Breast epithelium (tissue), 3 donors: Measurements from ENCODE around the gene SIGLEC6.

ENCODE experiments used
- CTCF ChIP-seq, 3 donors: fragments of 450-650 bp; IDR thresholded peaks; one replicate each; pipeline ENCODE4 v1.5.1; 2016 to 2017; ENCODE audit warnings: antibody characterized with exemption in 3 of 3, mild to moderate bottlenecking in 3 of 3, moderate library complexity in 3 of 3
- POLR2AphosphoS5 ChIP-seq, 3 donors: sonication (generic); formaldehyde crosslinking; IDR thresholded peaks; one replicate each; pipeline ENCODE4 v1.6.1; 2017; ENCODE audit warnings: antibody characterized with exemption in 3 of 3

- TF ChIP-seq CTCF (IDR thresholded peaks at IDR 0.05) (no peak), POLR2AphosphoS5 (IDR thresholded peaks at IDR 0.05) (peak; percentile 25 to 59 (median 48))
Measured at GRCh38 chr19:51570962-51571575, 39.6 kb upstream of the SIGLEC6 start, which contains the start of gene ZNF175.
